ENCODE results near the gene COPE. TPM values are rescaled to one million over a fixed set of nuclear protein-coding genes. Genes with fewer than 3 reads are reported as not detected.

The COPE gene
- total and polyA plus RNA-seq, 7 donors, result 130 to 346 (median 198) TPM

DNA sequence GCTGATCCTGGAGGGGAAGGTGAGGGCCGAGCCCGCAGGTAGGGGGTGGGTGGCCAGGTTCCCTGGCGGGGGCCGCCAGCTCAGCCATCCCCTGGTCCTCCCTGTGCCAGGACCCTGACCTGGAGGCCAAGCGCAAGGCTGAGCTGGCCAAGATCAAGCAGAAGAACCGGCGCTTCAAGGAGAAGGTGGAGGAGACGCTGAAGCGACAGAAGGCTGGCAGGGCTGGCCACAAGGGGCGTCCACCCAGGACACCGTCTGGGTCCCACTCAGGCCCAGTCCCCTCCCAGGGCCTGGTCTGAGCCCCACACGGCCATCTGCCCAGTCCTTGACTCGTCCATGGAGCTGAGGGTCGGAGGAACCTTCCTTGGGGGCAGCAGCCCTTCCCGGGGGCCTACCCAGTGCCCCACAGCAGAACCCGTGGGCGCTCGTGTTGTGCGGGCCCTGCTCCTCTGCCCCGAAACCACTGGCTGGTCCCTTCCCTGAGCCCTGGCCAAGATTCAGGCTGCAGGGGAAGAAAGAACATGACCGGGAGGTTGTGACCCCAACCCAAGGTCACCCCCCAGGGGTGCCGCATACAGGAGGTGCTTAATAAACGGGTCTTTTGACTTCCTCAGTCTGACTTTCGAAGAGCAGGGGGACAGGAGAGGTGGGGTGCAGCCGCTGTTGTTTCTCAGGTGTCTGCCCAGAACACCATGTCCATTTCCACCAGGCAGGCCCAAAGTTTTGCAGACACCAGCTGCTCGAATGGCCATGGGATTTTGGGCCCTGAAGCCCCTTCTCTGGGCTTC lies 9.0 kb upstream of the COPE start:
- intact Hi-C loops (cut with DNase I), result no loop called here
- no peaks in the 10 kb centered on the region for H3K9me3 ChIP-seq
- TF ChIP-seq POLR2A (IDR thresholded peaks at IDR 0.05) (no peak), EP300 (IDR thresholded peaks at IDR 0.05) (no peak), POLR2AphosphoS5 (IDR thresholded peaks at IDR 0.05) (no peak)
- TF ChIP-seq, protein P1, sequence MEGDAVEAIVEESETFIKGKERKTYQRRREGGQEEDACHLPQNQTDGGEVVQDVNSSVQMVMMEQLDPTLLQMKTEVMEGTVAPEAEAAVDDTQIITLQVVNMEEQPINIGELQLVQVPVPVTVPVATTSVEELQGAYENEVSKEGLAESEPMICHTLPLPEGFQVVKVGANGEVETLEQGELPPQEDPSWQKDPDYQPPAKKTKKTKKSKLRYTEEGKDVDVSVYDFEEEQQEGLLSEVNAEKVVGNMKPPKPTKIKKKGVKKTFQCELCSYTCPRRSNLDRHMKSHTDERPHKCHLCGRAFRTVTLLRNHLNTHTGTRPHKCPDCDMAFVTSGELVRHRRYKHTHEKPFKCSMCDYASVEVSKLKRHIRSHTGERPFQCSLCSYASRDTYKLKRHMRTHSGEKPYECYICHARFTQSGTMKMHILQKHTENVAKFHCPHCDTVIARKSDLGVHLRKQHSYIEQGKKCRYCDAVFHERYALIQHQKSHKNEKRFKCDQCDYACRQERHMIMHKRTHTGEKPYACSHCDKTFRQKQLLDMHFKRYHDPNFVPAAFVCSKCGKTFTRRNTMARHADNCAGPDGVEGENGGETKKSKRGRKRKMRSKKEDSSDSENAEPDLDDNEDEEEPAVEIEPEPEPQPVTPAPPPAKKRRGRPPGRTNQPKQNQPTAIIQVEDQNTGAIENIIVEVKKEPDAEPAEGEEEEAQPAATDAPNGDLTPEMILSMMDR (IDR thresholded peaks at IDR 0.05), result no peak
- no peak overlapping the region for H3K27ac ChIP-seq
- H3K4me3 ChIP-seq, result no peak overlapping the region
- WGBS, 2 donors, result 92% methylated on average over 26 of the region's 26 CpGs
- peaks cover 0 to 10% (median 5%) of the 10 kb centered on the region in 4 donors for H3K4me1 ChIP-seq
- DNase-seq, result no peak
- peaks cover 25 to 77% (median 40%) of the 10 kb centered on the region in 4 donors for H3K36me3 ChIP-seq
- H3K27me3 ChIP-seq, result no peaks in the 10 kb centered on the region

GRCh38 chr19:18924684-18925213 lies 5.6 kb upstream of the COPE start:
- Histone ChIP-seq H3K4me3 (no peak overlapping the region), H3K4me1 (peaks cover 0 to 16% (median 10%) of the 10 kb centered on the region in 4 donors), H3K27ac (no peak overlapping the region), H3K9me3 (no peaks in the 10 kb centered on the region), H3K27me3 (no peaks in the 10 kb centered on the region), H3K36me3 (peaks cover 34 to 83% (median 56%) of the 10 kb centered on the region in 4 donors)
- DNase-seq, result no peak
- WGBS, 2 donors, result 96 to 97% methylated on average over 15 of the region's 15 CpGs
- intact Hi-C loops (cut with DNase I), result no loop called here
- TF ChIP-seq, protein P1 (IDR thresholded peaks at IDR 0.05), result no peak
- TF ChIP-seq EP300 (IDR thresholded peaks at IDR 0.05) (no peak), POLR2A (IDR thresholded peaks at IDR 0.05) (no peak), POLR2AphosphoS5 (IDR thresholded peaks at IDR 0.05) (no peak)

- H3K4me1 ChIP-seq, result peaks cover 0 to 29% (median 22%) of the 10 kb centered on the region in 4 donors
- 90 to 93% methylated on average over 29 of the region's 29 CpGs for WGBS, 2 donors
Observed at GRCh38 chr19:18922228-18922985, 3.2 kb upstream of the COPE start.

DNA sequence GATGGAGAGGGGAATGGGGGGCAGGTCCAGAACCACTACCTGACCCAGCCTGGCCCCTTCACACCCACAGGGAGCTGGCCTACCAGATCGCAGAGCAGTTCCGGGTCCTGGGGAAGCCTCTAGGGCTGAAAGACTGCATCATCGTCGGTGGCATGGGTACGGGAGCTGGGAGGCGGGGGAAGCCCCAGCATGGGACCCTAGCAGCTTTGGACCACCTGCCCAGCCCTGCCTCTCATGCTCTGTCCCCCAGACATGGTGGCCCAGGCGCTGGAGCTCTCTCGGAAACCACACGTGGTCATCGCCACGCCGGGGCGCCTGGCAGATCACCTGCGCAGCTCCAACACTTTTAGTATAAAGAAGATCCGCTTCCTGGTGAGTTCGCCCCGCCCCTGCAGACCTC lies 2.4 kb upstream of the COPE start:
- Histone ChIP-seq H3K27ac (no peak overlapping the region), H3K4me3 (no peak overlapping the region), H3K36me3 (peaks cover 34 to 54% (median 44%) of the 10 kb centered on the region in 4 donors), H3K9me3 (no peaks in the 10 kb centered on the region), H3K4me1 (peaks cover 0 to 36% (median 24%) of the 10 kb centered on the region in 4 donors), H3K27me3 (no peaks in the 10 kb centered on the region)
- TF ChIP-seq EP300 (IDR thresholded peaks at IDR 0.05), result no peak
- 95 to 96% methylated on average over 17 of the region's 17 CpGs for WGBS, 2 donors
- DNase-seq, result no peak
- intact Hi-C loops (cut with DNase I), result no loop called here

More at GRCh38 chr19:18922228-18922985, 3.2 kb upstream of the COPE start:
- H3K9me3 ChIP-seq, result no peaks in the 10 kb centered on the region
- H3K27me3 ChIP-seq, result no peaks in the 10 kb centered on the region
- H3K27ac ChIP-seq, result no peak overlapping the region
- no peak for DNase-seq
- TF ChIP-seq, protein P1 (IDR thresholded peaks at IDR 0.05), result no peak
- intact Hi-C loops (cut with DNase I), result no loop called here
- H3K36me3 ChIP-seq, result peaks cover 34 to 60% (median 45%) of the 10 kb centered on the region in 4 donors
- H3K4me3 ChIP-seq, result no peak overlapping the region

GRCh38 chr19:18920400-18920799 lies 1.2 kb upstream of the COPE start:
- no peak for DNase-seq
- intact Hi-C loops (cut with DNase I), result no loop called here

More at GRCh38 chr19:18920400-18920799, 1.2 kb upstream of the COPE start:
- H3K9me3 ChIP-seq, result no peaks in the 10 kb centered on the region
- peaks cover 0 to 41% (median 26%) of the 10 kb centered on the region in 4 donors for H3K4me1 ChIP-seq
- TF ChIP-seq POLR2AphosphoS5 (IDR thresholded peaks at IDR 0.05) (no peak), POLR2A (IDR thresholded peaks at IDR 0.05) (no peak), EP300 (IDR thresholded peaks at IDR 0.05) (no peak)
- TF ChIP-seq, protein P1 (IDR thresholded peaks at IDR 0.05), result no peak
- peaks cover 29 to 48% (median 38%) of the 10 kb centered on the region in 4 donors for H3K36me3 ChIP-seq
- H3K27ac ChIP-seq, result peak overlapping the region in 1 of 4 donors; percentile 78
- H3K27me3 ChIP-seq, result no peaks in the 10 kb centered on the region
- 52 to 67% methylated on average over 9 of the region's 9 CpGs for WGBS, 2 donors
- H3K4me3 ChIP-seq, result peak overlapping the region; percentile 80 to 96 (median 86)
